ENCODE results near the gene OR51T1. TPM values are rescaled to one million over a fixed set of nuclear protein-coding genes. Genes with fewer than 3 reads are reported as not detected.

OR51T1 gene
- total RNA-seq, 1 experiment from 2014 or later: not detected

- Histone ChIP-seq H2AK5ac (ENCODE audit: insufficient read length, low read length) (no peak overlapping the region), H3K56ac (ENCODE audit: insufficient read length, low read depth, low read length) (no peak overlapping the region), H3K23me2 (ENCODE audit: insufficient read length, low read depth, low read length, poor library complexity, severe bottlenecking) (no peaks in the 10 kb centered on the region), H3K27ac (ENCODE audit: insufficient read length, low read depth, low read length) (no peak overlapping the region), H3K27me3 (ENCODE audit: insufficient read depth, low read length) (no peaks in the 10 kb centered on the region), H3K79me1 (ENCODE audit: insufficient read depth, low read depth, low read length, poor library complexity, severe bottlenecking) (no peaks in the 10 kb centered on the region), H4K91ac (ENCODE audit: insufficient read length, low read depth, low read length) (no peak overlapping the region), H2BK12ac (ENCODE audit: insufficient read length, low read depth, low read length) (no peak overlapping the region), H2BK15ac (ENCODE audit: low read depth, low read length) (no peak overlapping the region), H3K4ac (ENCODE audit: low read depth, low read length) (no peak overlapping the region), H3K23ac (ENCODE audit: insufficient read length, low read depth, low read length) (no peak overlapping the region), H2BK120ac (ENCODE audit: low read depth, low read length, poor library complexity, severe bottlenecking) (no peak overlapping the region), H3T11ph (ENCODE audit: low read length) (no peak overlapping the region), H4K5ac (ENCODE audit: insufficient read length, low read depth, low read length) (no peak overlapping the region), H3K4me1 (ENCODE audit: insufficient read depth, low read length) (no peaks in the 10 kb centered on the region), H4K8ac (replicated peaks; ENCODE audit: insufficient read length, low read depth, low read length) (no peak overlapping the region), H3K9me3 (ENCODE audit: control insufficient read depth, low read depth, low read length) (no peaks in the 10 kb centered on the region), H2AFZ (ENCODE audit: low read length) (no peak overlapping the region), H3K18ac (ENCODE audit: insufficient read length, low read depth, low read length) (no peak overlapping the region), H2BK5ac (ENCODE audit: insufficient read length, low read length) (no peak overlapping the region), H3K79me2 (ENCODE audit: insufficient read depth, low read length) (no peaks in the 10 kb centered on the region), H3K9ac (ENCODE audit: extremely low read depth, insufficient read length, low read length) (no peak overlapping the region), H4K20me1 (ENCODE audit: control insufficient read depth, insufficient read depth, insufficient read length) (no peaks in the 10 kb centered on the region), H2BK20ac (ENCODE audit: low read depth, low read length, poor library complexity, severe bottlenecking) (no peak overlapping the region), H3K14ac (ENCODE audit: insufficient read depth, low read length) (no peak overlapping the region), H3K4me2 (ENCODE audit: insufficient read depth, insufficient read length, low read length) (no peak overlapping the region)
- no peak for DNase-seq
- no peak for TF ChIP-seq CTCF (conservative IDR thresholded peaks at IDR 0.05)
- H3K27ac Mint-ChIP-seq: no peak overlapping the region
- no peaks in the 10 kb centered on the region for H3K9me3 Mint-ChIP-seq
- no peaks in the 10 kb centered on the region; the same call in 1 of the 2 replicates for H3K27me3 Mint-ChIP-seq (ENCODE audit: low read depth)
- no peaks in the 10 kb centered on the region for H3K36me3 Mint-ChIP-seq (ENCODE audit: insufficient read depth in 1 of 3, low read depth in 3 of 3)
- no peak overlapping the region for H3K4me3 Mint-ChIP-seq
- H3K4me1 Mint-ChIP-seq: no peaks in the 10 kb centered on the region
Observed at GRCh38 chr11:4926608-4927007, 44.9 kb downstream of the OR51T1 start.

Other genes starting within 250 kb of the OR51T1 start
- gene OR51D1, start 244.4 kb upstream of the OR51T1 start, total RNA-seq (2021): not detected in 2 replicates
- gene OR51E1, start 237.9 kb upstream of the OR51T1 start, total RNA-seq (2021): not detected in 2 replicates
- not detected in 2 replicates for gene OR51E2, start 184.0 kb upstream of the OR51T1 start, total RNA-seq (2021)
- not detected in 2 replicates for gene MMP26, start 177.1 kb upstream of the OR51T1 start, total RNA-seq (2021)
- gene OR51F1, start 112.0 kb upstream of the OR51T1 start, total RNA-seq (2021): not detected in 2 replicates
- not detected in 2 replicates for gene OR52R1, start 77.5 kb upstream of the OR51T1 start, total RNA-seq (2021)
- not detected in 2 replicates for gene OR51F2, start 60.6 kb upstream of the OR51T1 start, total RNA-seq (2021)
- not detected in 2 replicates for gene OR51S1, start 32.7 kb upstream of the OR51T1 start, total RNA-seq (2021)
- not detected in 2 replicates for gene OR51A7, start 21.9 kb downstream of the OR51T1 start, total RNA-seq (2021)
- not detected in 2 replicates for gene OR51G2, start 37.5 kb downstream of the OR51T1 start, total RNA-seq (2021)
- not detected in 2 replicates for gene OR51G1, start 42.4 kb downstream of the OR51T1 start, total RNA-seq (2021)
- not detected in 2 replicates for gene OR51A4, start 65.7 kb downstream of the OR51T1 start, total RNA-seq (2021)
- gene OR51A2, start 73.8 kb downstream of the OR51T1 start, total RNA-seq (2021): not detected in 2 replicates
- not detected in 2 replicates for gene OR51L1, start 113.0 kb downstream of the OR51T1 start, total RNA-seq (2021)
- gene OR52J3, start 164.6 kb downstream of the OR51T1 start, total RNA-seq (2021): not detected in 2 replicates
- not detected in 2 replicates for gene OR52E2, start 177.7 kb downstream of the OR51T1 start, total RNA-seq (2021)
- not detected in 2 replicates for gene OR52E1, start 187.7 kb downstream of the OR51T1 start, total RNA-seq (2021)